ENCODE results near the gene EBF4. TPM values are rescaled to one million over a fixed set of nuclear protein-coding genes. Genes with fewer than 3 reads are reported as not detected.

Gene EBF4
- total RNA-seq, 2 donors from 2014 or later: 6.4 to 12.1 TPM

DNA sequence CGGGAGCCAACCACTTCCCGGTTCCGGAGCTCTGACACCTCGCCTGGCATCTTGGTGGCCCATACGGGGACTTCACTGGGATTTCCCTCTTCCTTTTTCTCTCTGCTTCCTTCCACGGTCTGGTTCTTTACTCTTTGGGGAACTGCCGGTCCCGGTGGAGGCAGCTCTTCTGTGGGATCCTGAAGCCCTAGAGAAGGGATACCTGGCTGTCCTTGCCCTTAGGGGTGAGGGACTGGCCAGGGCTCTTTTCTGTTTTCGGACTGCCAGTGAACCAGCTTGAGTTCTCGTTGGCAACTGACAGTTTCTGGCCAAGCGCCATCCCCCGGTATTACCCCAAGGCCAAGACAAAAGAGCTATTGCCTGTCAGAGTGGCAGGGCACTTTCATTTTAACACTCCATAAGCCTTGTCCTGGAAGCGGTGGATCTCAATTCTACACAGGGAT, 108.7 kb downstream of the EBF4 start:
- Histone ChIP-seq H3K36me3 (ENCODE audit: control insufficient read depth, insufficient read depth, low read length) (peaks cover 18% of the 10 kb centered on the region), H3K4me1 (ENCODE audit: control insufficient read depth, insufficient read depth, low read length) (no peaks in the 10 kb centered on the region), H3K9me3 (ENCODE audit: control insufficient read depth, low read length) (no peaks in the 10 kb centered on the region), H3K4me3 (ENCODE audit: low read length) (peak overlapping the region; percentile 81), H3K9ac (ENCODE audit: extremely low read depth, low read length, poor library complexity, severe bottlenecking) (no peak overlapping the region), H3K27me3 (ENCODE audit: control insufficient read depth, insufficient read depth, low read length, poor library complexity, severe bottlenecking) (peaks cover 54% of the 10 kb centered on the region), H3K27ac (ENCODE audit: low read depth, low read length) (no peak overlapping the region)
- Mint-ChIP-seq H3K4me3 (peak overlapping the region; percentile 84), H3K27me3 (ENCODE audit: insufficient read depth) (peaks cover 50% of the 10 kb centered on the region), H3K36me3 (ENCODE audit: low read depth) (peaks cover 23% of the 10 kb centered on the region), H3K4me1 (peaks cover 18% of the 10 kb centered on the region), H3K27ac (no peak overlapping the region), H3K9me3 (no peaks in the 10 kb centered on the region)
- TF ChIP-seq CTCF (conservative IDR thresholded peaks at IDR 0.05): no peak
- WGBS, 2 experiments (ENCODE audit: insufficient coverage in 1 of 2, insufficient read length in 1 of 2): 19 to 27% methylated on average over 9 to 13 of the region's 13 CpGs
- DNase-seq: no peak

DNA sequence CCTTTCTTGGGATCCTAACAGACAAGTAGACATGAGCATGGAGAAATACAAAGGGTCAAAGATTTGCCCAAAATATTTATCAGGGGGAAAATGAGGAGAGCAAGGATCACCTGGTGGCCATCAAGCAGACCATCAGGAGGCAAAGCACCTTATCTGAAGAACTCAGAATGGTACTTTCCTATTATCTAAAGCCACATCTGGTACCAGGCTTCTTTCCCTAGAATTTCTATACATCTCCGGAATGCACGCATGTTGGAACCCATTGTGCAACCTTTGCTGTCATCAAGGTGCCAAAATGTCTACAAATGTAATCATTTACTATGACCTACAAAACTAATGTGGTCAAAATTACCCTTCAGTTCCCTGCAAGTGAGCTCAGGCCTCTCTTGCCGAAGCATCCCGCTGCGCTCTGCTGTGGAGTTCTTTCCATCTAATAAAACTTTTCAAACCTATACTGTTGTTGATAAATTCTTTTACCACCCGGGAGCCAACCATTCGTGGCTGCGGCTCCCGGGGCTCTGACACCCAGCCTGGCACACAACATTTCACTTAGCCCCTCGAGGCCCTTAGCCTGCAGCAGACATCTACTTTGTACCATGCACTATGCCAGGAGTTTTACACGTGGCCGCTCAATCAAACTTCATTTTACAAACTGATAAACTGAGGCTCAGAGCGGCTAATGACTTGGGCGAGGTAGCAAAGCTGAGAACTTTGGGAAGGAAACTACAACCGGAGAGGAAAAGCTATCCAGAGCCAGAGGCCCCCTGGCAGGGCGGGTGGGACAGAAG, 111.7 kb downstream of the EBF4 start:
- no peak overlapping the region for H3K4me3 Mint-ChIP-seq
- peaks cover 71% of the 10 kb centered on the region for H3K27me3 ChIP-seq (ENCODE audit: control insufficient read depth, insufficient read depth, low read length, poor library complexity, severe bottlenecking)
- no peaks in the 10 kb centered on the region for H3K4me1 ChIP-seq (ENCODE audit: control insufficient read depth, insufficient read depth, low read length)
- no peaks in the 10 kb centered on the region for H3K36me3 ChIP-seq (ENCODE audit: control insufficient read depth, insufficient read depth, low read length)
- WGBS, 2 experiments (ENCODE audit: insufficient coverage in 1 of 2, insufficient read length in 1 of 2): 69 to 70% methylated on average over 14 to 16 of the region's 16 CpGs
- H3K9me3 ChIP-seq (ENCODE audit: control insufficient read depth, low read length): no peaks in the 10 kb centered on the region
- no peak overlapping the region for H3K4me3 ChIP-seq (ENCODE audit: low read length)
- TF ChIP-seq CTCF (conservative IDR thresholded peaks at IDR 0.05): peak; percentile 27
- no peak overlapping the region for H3K27ac Mint-ChIP-seq
- no peak overlapping the region for H3K9ac ChIP-seq (ENCODE audit: extremely low read depth, low read length, poor library complexity, severe bottlenecking)
- no peak for DNase-seq
- no peaks in the 10 kb centered on the region for H3K9me3 Mint-ChIP-seq
- peaks cover 15% of the 10 kb centered on the region for H3K4me1 Mint-ChIP-seq
- no peak overlapping the region for H3K27ac ChIP-seq (ENCODE audit: low read depth, low read length)
- no peaks in the 10 kb centered on the region for H3K36me3 Mint-ChIP-seq (ENCODE audit: low read depth)
- peaks cover 76% of the 10 kb centered on the region for H3K27me3 Mint-ChIP-seq (ENCODE audit: insufficient read depth)

GRCh38 chr20:2804852-2805688, 112.5 kb downstream of the EBF4 start:
- no peaks in the 10 kb centered on the region for H3K36me3 Mint-ChIP-seq (ENCODE audit: low read depth)
- H3K9ac ChIP-seq (ENCODE audit: extremely low read depth, low read length, poor library complexity, severe bottlenecking): no peak overlapping the region
- H3K4me1 ChIP-seq (ENCODE audit: control insufficient read depth, insufficient read depth, low read length): no peaks in the 10 kb centered on the region
- no peaks in the 10 kb centered on the region for H3K36me3 ChIP-seq (ENCODE audit: control insufficient read depth, insufficient read depth, low read length)
- no peaks in the 10 kb centered on the region for H3K9me3 Mint-ChIP-seq
- TF ChIP-seq CTCF (conservative IDR thresholded peaks at IDR 0.05): no peak
- H3K4me3 Mint-ChIP-seq: no peak overlapping the region
- H3K27ac ChIP-seq (ENCODE audit: low read depth, low read length): no peak overlapping the region
- peak; percentile 76 for DNase-seq
- H3K27me3 ChIP-seq (ENCODE audit: control insufficient read depth, insufficient read depth, low read length, poor library complexity, severe bottlenecking): peaks cover 71% of the 10 kb centered on the region
- no peaks in the 10 kb centered on the region for H3K9me3 ChIP-seq (ENCODE audit: control insufficient read depth, low read length)
- H3K4me1 Mint-ChIP-seq: peaks cover 10% of the 10 kb centered on the region
- 36 to 57% methylated on average over 21 to 49 of the region's 49 CpGs for WGBS, 2 experiments (ENCODE audit: insufficient coverage in 1 of 2, insufficient read length in 1 of 2)
- H3K27me3 Mint-ChIP-seq (ENCODE audit: insufficient read depth): peaks cover 82% of the 10 kb centered on the region
- H3K27ac Mint-ChIP-seq: no peak overlapping the region
- no peak overlapping the region for H3K4me3 ChIP-seq (ENCODE audit: low read length)
